Lower lobe of right lung (tissue), 2 donors: ENCODE measurements around the gene SASH1. TPM values are rescaled to one million over a fixed set of nuclear protein-coding genes. Genes with fewer than 3 reads are reported as not detected.

ENCODE experiments used
- ATAC-seq, 2 donors: fragments of 200-7000 bp; cut with Tn5 transposase; one replicate each; pipeline ENCODE4 v1.9.1; 2020 to 2022; ENCODE audit warnings: mild to moderate bottlenecking in 2 of 2, moderate library complexity in 2 of 2
- DNase-seq: peaks from one replicate; pipeline ENCODE4 v3.0.0-alpha.2; 2020
- H3K27ac ChIP-seq: fragments of 200-600 bp; one replicate; pipeline ENCODE4 v1.8.0; 2022
- H3K27me3 ChIP-seq: fragments of 200-600 bp; one replicate; pipeline ENCODE4 v1.8.0; 2022; ENCODE audit warnings: low read depth
- H3K36me3 ChIP-seq: fragments of 200-600 bp; one replicate; pipeline ENCODE4 v1.8.0; 2022; ENCODE audit warnings: mild to moderate bottlenecking
- H3K4me1 ChIP-seq: fragments of 200-600 bp; one replicate; pipeline ENCODE4 v1.8.0; 2022
- H3K4me3 ChIP-seq: fragments of 200-600 bp; one replicate; pipeline ENCODE4 v1.8.0; 2022; ENCODE audit warnings: mild to moderate bottlenecking
- H3K9me3 ChIP-seq: fragments of 200-600 bp; one replicate; pipeline ENCODE4 v1.8.0; 2022
- CTCF ChIP-seq: fragments of 200-600 bp; IDR thresholded peaks from one replicate; pipeline ENCODE4 v1.8.0; 2022; ENCODE audit warnings: antibody characterized with exemption, mild to moderate bottlenecking
- intact Hi-C: fragments of 100-400 bp; cut with DNase I; formaldehyde crosslinking; loops from one replicate; pipeline ENCODE4 v1.11.0; 2022
- total RNA-seq: library from RNA; stranded (reverse); fragmentation: NEBNext Ultra II Directional; extraction: Animal tissue kit (Norgen Biotek cat#: 25700); gene quantifications from one replicate; pipeline ENCODE4 v1.2.1, GENCODE V29; 2021
- donor health status: DM: no; HTN: yes; CAD: no; lungs with severe emphysema.

The SASH1 gene
- total RNA-seq, 1 donor from 2014 or later, result 103 TPM

GRCh38 chr6:148453906-148454305 is 111.3 kb downstream of the SASH1 start:
- H3K4me3 ChIP-seq, result no peak overlapping the region
- no peak overlapping the region for H3K27ac ChIP-seq
- no peak for TF ChIP-seq CTCF
- intact Hi-C loops, result no loop called here
- no peak for DNase-seq
- no peaks in the 10 kb centered on the region for H3K27me3 ChIP-seq
- H3K36me3 ChIP-seq, result peaks cover 2% of the 10 kb centered on the region
- H3K4me1 ChIP-seq, result peaks cover 12% of the 10 kb centered on the region
- ATAC-seq, result no peak
- H3K9me3 ChIP-seq, result no peaks in the 10 kb centered on the region

GRCh38 chr6:148455225-148455624 is 112.6 kb downstream of the SASH1 start:
- no peak for DNase-seq
- H3K36me3 ChIP-seq, result peaks cover 5% of the 10 kb centered on the region
- H3K27me3 ChIP-seq, result no peaks in the 10 kb centered on the region
- ATAC-seq, result no peak
- H3K27ac ChIP-seq, result no peak overlapping the region
- intact Hi-C loops, result no loop called here
- TF ChIP-seq CTCF, result no peak
- H3K4me1 ChIP-seq, result peaks cover 12% of the 10 kb centered on the region
- H3K9me3 ChIP-seq, result no peaks in the 10 kb centered on the region
- H3K4me3 ChIP-seq, result no peak overlapping the region

- Histone ChIP-seq H3K4me3 (no peak overlapping the region), H3K9me3 (no peaks in the 10 kb centered on the region), H3K27me3 (no peaks in the 10 kb centered on the region), H3K36me3 (peaks cover 5% of the 10 kb centered on the region), H3K4me1 (peaks cover 9% of the 10 kb centered on the region), H3K27ac (peak overlapping the region; percentile 24)
- intact Hi-C loops, result no loop called here
- ATAC-seq (no peak), DNase-seq (no peak)
- no peak for TF ChIP-seq CTCF
These were observed 113.3 kb downstream of the SASH1 start for GRCh38 chr6:148455674-148456558.

GRCh38 chr6:148457137-148457842 is 114.7 kb downstream of the SASH1 start:
- Histone ChIP-seq H3K27ac (no peak overlapping the region), H3K27me3 (no peaks in the 10 kb centered on the region), H3K4me3 (no peak overlapping the region), H3K4me1 (peaks cover 20% of the 10 kb centered on the region), H3K36me3 (peaks cover 5% of the 10 kb centered on the region), H3K9me3 (no peaks in the 10 kb centered on the region)
- intact Hi-C loops, result no loop called here
- DNase-seq (no peak), ATAC-seq (no peak)
- no peak for TF ChIP-seq CTCF

GRCh38 chr6:148457843-148458159 is 115.2 kb downstream of the SASH1 start:
- H3K4me3 ChIP-seq, result no peak overlapping the region
- DNase-seq (no peak), ATAC-seq (no peak)
- H3K36me3 ChIP-seq, result peaks cover 5% of the 10 kb centered on the region
- peaks cover 25% of the 10 kb centered on the region for H3K4me1 ChIP-seq
- no peaks in the 10 kb centered on the region for H3K9me3 ChIP-seq
- no peak for TF ChIP-seq CTCF
- no peaks in the 10 kb centered on the region for H3K27me3 ChIP-seq
- no peak overlapping the region for H3K27ac ChIP-seq
- intact Hi-C loops, result no loop called here
